GM12874 (cell line): ENCODE results near the gene MEOX2.

ENCODE experiments used
- TF ChIP-seq, protein P1 (sequence below): IDR thresholded peaks from 2 replicates; pipeline ENCODE4 v1.5.1; 2011; ENCODE audit warnings: low read depth, mild to moderate bottlenecking, control low read depth, low read length, moderate library complexity; ENCODE audit not compliant: insufficient read depth

Gene MEOX2

DNA sequence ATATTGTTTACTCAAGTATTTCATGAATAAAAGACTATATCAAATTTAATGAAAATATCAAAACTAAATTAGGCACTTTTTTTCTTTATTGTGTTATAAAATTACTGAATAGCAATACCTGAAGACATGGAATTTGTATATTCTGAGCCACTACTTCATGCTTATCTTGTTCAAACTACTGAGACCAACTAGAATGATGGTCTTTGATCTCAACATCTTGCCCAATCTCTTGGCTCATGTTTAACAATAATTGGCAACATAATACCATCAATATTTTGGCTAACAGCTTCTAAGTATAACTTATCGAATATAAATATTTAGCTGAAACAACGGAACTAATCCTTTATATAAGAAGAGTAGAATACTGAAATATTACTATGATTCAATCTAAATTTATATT lies 68.2 kb downstream of the MEOX2 start:
- TF ChIP-seq, protein P1, sequence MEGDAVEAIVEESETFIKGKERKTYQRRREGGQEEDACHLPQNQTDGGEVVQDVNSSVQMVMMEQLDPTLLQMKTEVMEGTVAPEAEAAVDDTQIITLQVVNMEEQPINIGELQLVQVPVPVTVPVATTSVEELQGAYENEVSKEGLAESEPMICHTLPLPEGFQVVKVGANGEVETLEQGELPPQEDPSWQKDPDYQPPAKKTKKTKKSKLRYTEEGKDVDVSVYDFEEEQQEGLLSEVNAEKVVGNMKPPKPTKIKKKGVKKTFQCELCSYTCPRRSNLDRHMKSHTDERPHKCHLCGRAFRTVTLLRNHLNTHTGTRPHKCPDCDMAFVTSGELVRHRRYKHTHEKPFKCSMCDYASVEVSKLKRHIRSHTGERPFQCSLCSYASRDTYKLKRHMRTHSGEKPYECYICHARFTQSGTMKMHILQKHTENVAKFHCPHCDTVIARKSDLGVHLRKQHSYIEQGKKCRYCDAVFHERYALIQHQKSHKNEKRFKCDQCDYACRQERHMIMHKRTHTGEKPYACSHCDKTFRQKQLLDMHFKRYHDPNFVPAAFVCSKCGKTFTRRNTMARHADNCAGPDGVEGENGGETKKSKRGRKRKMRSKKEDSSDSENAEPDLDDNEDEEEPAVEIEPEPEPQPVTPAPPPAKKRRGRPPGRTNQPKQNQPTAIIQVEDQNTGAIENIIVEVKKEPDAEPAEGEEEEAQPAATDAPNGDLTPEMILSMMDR: no peak

- TF ChIP-seq, protein P1: no peak
Observed at GRCh38 chr7:15612205-15612604, 74.3 kb downstream of the MEOX2 start.

GRCh38 chr7:15610503-15610902 lies 76.0 kb downstream of the MEOX2 start:
- TF ChIP-seq, protein P1: no peak

- TF ChIP-seq, protein P1: no peak
Observed at GRCh38 chr7:15609287-15609686, 77.2 kb downstream of the MEOX2 start.

GRCh38 chr7:15607529-15608210 lies 78.8 kb downstream of the MEOX2 start:
- TF ChIP-seq, protein P1: no peak

DNA sequence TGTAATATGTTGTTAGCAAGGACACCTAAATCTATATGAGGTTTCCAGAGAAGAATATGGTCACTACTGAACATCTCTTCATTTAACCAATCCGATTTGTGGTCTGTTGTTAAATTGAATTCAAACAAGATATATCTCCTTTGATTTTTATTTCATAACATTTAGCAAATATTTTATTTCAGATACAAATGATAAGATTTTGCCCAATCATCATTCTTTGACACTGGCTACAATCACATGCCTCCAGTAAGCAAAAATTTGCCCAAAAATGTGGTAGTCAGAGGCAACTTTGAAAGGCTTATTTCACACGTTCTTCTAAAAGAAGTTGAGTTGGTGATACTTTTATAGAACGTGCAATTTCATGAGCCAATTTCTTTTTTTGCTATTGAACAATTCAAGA lies 79.9 kb downstream of the MEOX2 start:
- TF ChIP-seq, protein P1: no peak

DNA sequence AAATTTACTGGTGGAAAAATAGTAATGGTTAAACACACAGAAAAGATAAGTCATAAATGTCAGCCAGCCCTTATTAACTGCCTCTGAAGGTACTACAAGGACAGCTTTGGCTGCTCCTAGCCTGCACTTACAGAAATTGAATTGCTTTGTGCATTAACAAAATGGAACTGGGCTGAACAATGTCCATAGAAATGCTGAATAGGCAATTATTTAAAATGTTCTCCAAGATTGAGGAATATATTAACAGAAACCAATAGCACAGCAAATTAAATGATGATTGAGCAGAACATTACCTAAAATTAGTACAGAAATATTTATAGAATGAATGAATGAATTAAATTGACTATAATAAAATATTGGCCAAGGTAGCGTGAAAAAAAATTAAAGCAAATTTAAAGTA lies 82.3 kb downstream of the MEOX2 start:
- TF ChIP-seq, protein P1: no peak
